Heart left ventricle (tissue), 16 donors: ENCODE data around the gene OXLD1. TPM values are rescaled to one million over a fixed set of nuclear protein-coding genes. Genes with fewer than 3 reads are reported as not detected.

ENCODE experiments used
- ATAC-seq, 4 donors: fragments of 200-7000 bp; cut with Tn5 transposase; one replicate each; pipeline ENCODE4 v1.9.1; 2020 to 2022; ENCODE audit warnings: moderate library complexity in 4 of 4, mild to moderate bottlenecking in 3 of 4, moderate number of reproducible peaks in 1 of 4
- DNase-seq, 5 donors: peaks; one replicate each; pipeline ENCODE4 v3.0.0-alpha.2; 2020
- H3K27ac ChIP-seq, 12 donors: fragments of 200-600 bp; sonication (generic) in 4 of 12; one replicate each; pipeline versions ENCODE4 v1.5.0 to v1.8.0; 2016 to 2022; ENCODE audit warnings: mild to moderate bottlenecking in 2 of 12
- H3K27me3 ChIP-seq, 9 donors: fragments of 200-600 bp; sonication (generic) in 2 of 9; one replicate each; pipeline versions ENCODE4 v1.5.1 to v1.8.0; 2016 to 2022; ENCODE audit warnings: mild to moderate bottlenecking in 3 of 9
- H3K36me3 ChIP-seq, 9 donors: fragments of 200-600 bp; sonication (generic) in 2 of 9; one replicate each; pipeline versions ENCODE4 v1.5.0 to v1.8.0; 2018 to 2022; ENCODE audit warnings: mild to moderate bottlenecking in 2 of 9
- H3K4me1 ChIP-seq, 12 donors: fragments of 200-600 bp; sonication (generic) in 4 of 12; one replicate each; pipeline versions ENCODE4 v1.5.0 to v1.8.0; 2016 to 2022; ENCODE audit warnings: mild to moderate bottlenecking in 3 of 12
- H3K4me3 ChIP-seq, 12 donors: fragments of 200-600 bp; sonication (generic) in 4 of 12; one replicate each; pipeline versions ENCODE4 v1.5.0 to v1.8.0; 2017 to 2022; ENCODE audit warnings: mild to moderate bottlenecking in 9 of 12, moderate library complexity in 4 of 12
- H3K9me3 ChIP-seq, 12 donors: fragments of 200-600 bp; sonication (generic) in 4 of 12; one replicate each; pipeline versions ENCODE4 v1.5.0 to v1.8.0; 2016 to 2022; ENCODE audit warnings: mild to moderate bottlenecking in 1 of 12
- POLR2A ChIP-seq, 2 donors: fragments of 450-650 bp; IDR thresholded peaks; one replicate each; pipeline ENCODE4 v1.6.1; 2017; ENCODE audit warnings: antibody characterized with exemption in 2 of 2, mild to moderate bottlenecking in 2 of 2, moderate library complexity in 2 of 2
- WGBS, 4 donors: extraction: QIAGEN DNeasy Blood & Tissue Kit in 2 of 4; methylation state at CpG; one replicate each; pipeline versions ENCODE4 v1.1.5 to v1.1.7; 2013 to 2018; 5-methylcytosine and 5-hydroxymethylcytosine counted together
- intact Hi-C, 10 donors: fragments of 100-400 bp; cut with DNase I; formaldehyde crosslinking; loops; one replicate each; pipeline versions ENCODE4 v1.11.1 to v1.14.2; 2022
- polyA plus RNA-seq, 2 donors: library from polyadenylated mRNA; stranded (reverse); fragments of 200-250 nt; gene quantifications; one replicate each; pipeline ENCODE4 v1.2.3, GENCODE V29; 2013
- total RNA-seq, 9 donors: library from RNA; depleted of rRNA in 2 of 9; stranded (reverse); fragments of >200 nt in 2 of 9; fragmentation: NEBNext Ultra II Directional in 3 of 9; extraction: Animal tissue kit (Norgen Biotek cat#: 25700) in 3 of 9; gene quantifications; one replicate each; pipeline versions ENCODE4 v1.1.0 to v1.2.4, GENCODE V29; 2016 to 2023
- TF ChIP-seq, protein P1 (sequence below), 12 donors: fragments of 200-600 bp; sonication (generic) in 4 of 12; IDR thresholded peaks; one replicate each; pipeline versions ENCODE4 v1.5.0 to v1.8.0; 2018 to 2022; ENCODE audit warnings: antibody characterized with exemption in 12 of 12, mild to moderate bottlenecking in 5 of 12
- donor health status: ischemic (EF 13 %, LVEDD 7.1; RV severe dilation, severe dysfunction).
- donor health status: healthy with polysubstance abuse.
- donor health status: DM: no; HTN: yes; CAD: no.
- donor health status: DM: no; HTN: no; CAD: no.
- donor health status: ischemic (EF 25% LVEDD 6.9; RV normal size, moderate dysfunction).
- donor health status: ischemic (EF 25% LVEDD 5.7; RV mildly dilated, moderate dysfunction).
- donor health status: healthy.
- donor health status: DM: yes; HTN: yes; CAD: no.
- donor health status: ischemic (EF 35%, LVEDD 5.7; RV mildly dilated, moderate dysfunction).
- donor health status: nonischemic (EF 11% LVEDD 7.7; RV severe dilation, severe dysfunction).
- donor health status: DM: yes; HTN: yes; CAD: no.
- donor health status: PGD.
- donor health status: ischemic (EF 29% LVEDD 5.4; RV normal size, mild dysfunction).
- donor health status: nonischemic (EF 23%, LVEDD 6.1; RV moderate dilation, normal function).

OXLD1 gene
- total and polyA plus RNA-seq, 11 donors, result 16.9 to 42.9 (median 22.1) TPM

DNA sequence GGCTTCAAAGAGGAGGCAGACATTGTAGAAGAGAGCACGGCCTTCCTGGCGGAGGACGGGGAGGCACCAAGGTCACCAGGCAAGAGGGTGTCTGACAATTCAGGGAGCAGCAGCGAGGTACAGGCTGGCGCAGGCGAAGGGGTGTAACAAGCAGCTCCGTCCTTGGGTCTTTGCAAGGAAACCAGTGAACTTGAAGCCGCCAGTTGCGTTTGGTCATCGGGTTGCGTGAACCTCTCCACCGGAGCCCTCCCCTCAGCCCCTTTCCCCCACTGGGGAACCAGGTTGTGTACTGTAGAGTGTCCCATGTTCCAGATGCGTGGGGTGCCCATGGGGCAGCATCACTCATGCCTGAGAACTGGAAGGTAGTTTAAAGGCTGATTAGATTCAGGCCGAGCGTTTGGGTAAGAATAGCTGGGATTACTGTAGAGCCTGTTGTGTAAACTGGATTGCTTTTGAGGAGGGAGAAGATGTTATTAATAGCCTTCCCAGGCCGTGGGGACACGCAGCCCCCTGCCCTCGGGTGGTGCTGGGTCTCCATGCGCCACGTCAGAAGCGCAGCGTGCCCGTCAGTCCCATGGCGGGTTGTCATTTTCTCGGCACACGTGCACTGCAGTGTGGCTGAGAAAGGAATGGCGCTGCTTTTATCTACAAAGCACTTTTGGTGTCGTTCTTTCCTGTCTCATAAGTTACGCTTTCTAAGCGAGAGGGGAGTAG lies 39.3 kb upstream of the OXLD1 start:
- no peaks in the 10 kb centered on the region for H3K27me3 ChIP-seq
- H3K4me3 ChIP-seq, result no peak overlapping the region
- H3K36me3 ChIP-seq, result peaks cover 0 to 57% (median 47%) of the 10 kb centered on the region in 9 donors
- WGBS, 4 donors, result 89 to 93% (median 91%) methylated on average over 29 to 30 of the region's 30 CpGs
- DNase-seq (no peak), ATAC-seq (no peak)
- no peak for TF ChIP-seq POLR2A (IDR thresholded peaks at IDR 0.05)
- TF ChIP-seq, protein P1, sequence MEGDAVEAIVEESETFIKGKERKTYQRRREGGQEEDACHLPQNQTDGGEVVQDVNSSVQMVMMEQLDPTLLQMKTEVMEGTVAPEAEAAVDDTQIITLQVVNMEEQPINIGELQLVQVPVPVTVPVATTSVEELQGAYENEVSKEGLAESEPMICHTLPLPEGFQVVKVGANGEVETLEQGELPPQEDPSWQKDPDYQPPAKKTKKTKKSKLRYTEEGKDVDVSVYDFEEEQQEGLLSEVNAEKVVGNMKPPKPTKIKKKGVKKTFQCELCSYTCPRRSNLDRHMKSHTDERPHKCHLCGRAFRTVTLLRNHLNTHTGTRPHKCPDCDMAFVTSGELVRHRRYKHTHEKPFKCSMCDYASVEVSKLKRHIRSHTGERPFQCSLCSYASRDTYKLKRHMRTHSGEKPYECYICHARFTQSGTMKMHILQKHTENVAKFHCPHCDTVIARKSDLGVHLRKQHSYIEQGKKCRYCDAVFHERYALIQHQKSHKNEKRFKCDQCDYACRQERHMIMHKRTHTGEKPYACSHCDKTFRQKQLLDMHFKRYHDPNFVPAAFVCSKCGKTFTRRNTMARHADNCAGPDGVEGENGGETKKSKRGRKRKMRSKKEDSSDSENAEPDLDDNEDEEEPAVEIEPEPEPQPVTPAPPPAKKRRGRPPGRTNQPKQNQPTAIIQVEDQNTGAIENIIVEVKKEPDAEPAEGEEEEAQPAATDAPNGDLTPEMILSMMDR (IDR thresholded peaks at IDR 0.05), result no peak
- intact Hi-C loops, result no loop called here
- H3K9me3 ChIP-seq, result no peaks in the 10 kb centered on the region
- H3K27ac ChIP-seq, result no peak overlapping the region
- H3K4me1 ChIP-seq, result peaks cover 0 to 40% (median 32%) of the 10 kb centered on the region in 12 donors

DNA sequence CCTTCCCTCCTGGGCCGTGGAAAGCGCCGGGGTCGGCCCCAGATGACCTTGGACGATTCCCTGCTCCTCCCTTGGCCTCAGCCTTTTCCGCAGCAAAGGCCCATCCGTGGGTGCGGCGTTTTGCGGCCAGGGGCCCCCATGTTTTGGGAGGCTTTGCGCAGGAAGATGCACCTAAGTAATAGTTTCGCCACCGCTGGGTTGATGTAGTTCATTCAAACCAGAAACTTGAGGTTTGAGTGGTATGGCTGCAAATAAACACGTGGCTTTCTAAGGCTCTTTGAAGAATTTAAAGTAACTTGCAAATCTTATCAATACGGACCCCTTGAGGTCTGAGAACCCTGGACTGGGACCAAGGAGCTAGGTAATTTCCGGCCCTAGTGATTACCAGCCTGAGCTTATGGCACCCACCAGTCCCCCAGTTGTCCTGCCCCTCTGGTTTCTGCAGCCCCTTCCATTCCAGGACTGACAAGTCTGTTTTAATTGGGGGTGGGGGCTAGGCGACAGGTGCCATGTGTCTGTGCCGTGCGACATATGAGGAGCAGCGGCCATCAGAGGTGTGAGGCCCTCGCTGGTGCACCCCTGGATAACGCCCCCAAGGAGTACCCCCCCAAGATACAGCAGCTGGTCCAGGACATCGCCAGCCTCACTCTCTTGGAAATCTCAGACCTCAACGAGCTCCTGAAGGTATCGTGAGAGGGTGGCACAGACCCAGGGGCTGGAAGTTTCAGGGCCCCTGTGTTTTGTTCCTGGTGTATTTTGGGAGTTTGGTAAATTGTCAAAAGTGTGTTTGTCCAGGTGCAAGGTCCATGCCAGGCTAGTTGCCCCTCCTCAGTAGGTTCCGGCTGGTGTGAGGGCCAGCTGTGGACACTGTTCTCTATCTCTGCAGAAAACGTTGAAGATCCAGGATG lies 37.6 kb upstream of the OXLD1 start:
- H3K36me3 ChIP-seq, result peaks cover 0 to 74% (median 59%) of the 10 kb centered on the region in 9 donors

DNA sequence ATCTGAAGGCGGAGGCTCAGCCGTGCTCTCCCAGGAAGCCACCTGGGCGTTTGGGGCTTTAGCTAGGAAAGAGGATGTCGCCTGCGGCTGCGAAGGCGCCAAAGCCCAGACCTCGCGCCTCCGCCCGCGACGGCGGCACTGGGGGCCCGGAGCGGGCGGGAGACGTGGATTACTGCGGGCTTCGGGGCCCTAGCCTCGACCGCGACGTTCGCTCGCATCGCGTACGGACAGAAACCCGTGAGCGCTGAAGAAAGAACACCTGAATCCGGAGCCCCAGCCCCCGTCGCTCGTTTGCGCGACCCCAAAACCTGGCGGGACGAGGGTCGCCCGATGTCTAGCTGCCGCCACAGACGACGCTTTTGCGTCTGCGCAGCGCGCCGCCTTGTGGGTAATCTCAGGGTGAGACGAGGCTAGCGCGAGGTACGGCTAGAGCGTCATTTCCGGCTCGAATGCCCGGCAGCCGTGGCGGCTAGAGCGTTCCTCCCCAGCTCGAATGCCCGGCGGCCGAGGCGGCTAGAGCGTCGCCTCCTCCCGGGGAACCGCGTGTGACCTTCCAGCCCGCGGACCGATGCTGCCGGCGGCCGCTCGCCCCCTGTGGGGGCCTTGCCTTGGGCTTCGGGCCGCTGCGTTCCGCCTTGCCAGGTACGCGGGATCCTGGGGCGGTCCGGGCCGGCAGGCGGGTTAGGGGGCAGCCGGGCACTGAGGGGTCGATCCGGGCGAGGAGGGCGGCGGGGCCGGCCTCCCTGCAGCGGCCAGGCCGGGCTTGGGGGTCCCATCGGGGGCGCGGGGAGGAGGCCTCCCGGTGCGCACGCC lies 36.7 kb upstream of the OXLD1 start, which contains the start of gene MRPL12:
Gene MRPL12, plus strand, starts transcription at position 434 of the 813 bp plus-strand sequence. Its CDS starts 135 bp downstream, at position 569.
- peak; percentile 87 to 95 (median 93) for ATAC-seq
- Histone ChIP-seq H3K27me3 (no peaks in the 10 kb centered on the region), H3K27ac (peak within 1 kb of the TSS; percentile 41 to 97 (median 92)), H3K36me3 (peaks cover 0 to 78% (median 68%) of the 10 kb centered on the region in 9 donors), H3K9me3 (no peaks in the 10 kb centered on the region), H3K4me3 (peak within 1 kb of the TSS; percentile 66 to 99 (median 88)), H3K4me1 (peaks cover 0 to 36% (median 28%) of the 10 kb centered on the region in 12 donors)
- TF ChIP-seq, protein P1 (IDR thresholded peaks at IDR 0.05), result peak in 9 of 12 donors; percentile 13 to 49 (median 32)
- TF ChIP-seq POLR2A (IDR thresholded peaks at IDR 0.05), result peak in 1 of 2 donors; percentile 89
- intact Hi-C loops, result no loop called here
- DNase-seq, result peak; percentile 94 to 96 (median 95)
- WGBS, 4 donors, result 0% methylated on average over 47 to 102 of the region's 102 CpGs

More for the DNA sequence above, 37.6 kb upstream of the OXLD1 start:
- ATAC-seq (peak in 1 of 4 donors; percentile 23), DNase-seq (no peak)
- TF ChIP-seq, protein P1 (IDR thresholded peaks at IDR 0.05), result no peak
- no peak for TF ChIP-seq POLR2A (IDR thresholded peaks at IDR 0.05)
- WGBS, 4 donors, result 21 to 26% (median 23%) methylated on average over 20 to 27 of the region's 27 CpGs
- intact Hi-C loops, result no loop called here
- Histone ChIP-seq H3K27me3 (no peaks in the 10 kb centered on the region), H3K9me3 (no peaks in the 10 kb centered on the region), H3K4me1 (peaks cover 0 to 36% (median 28%) of the 10 kb centered on the region in 12 donors), H3K27ac (peak overlapping the region; percentile 41 to 97 (median 92)), H3K4me3 (peak overlapping the region; percentile 66 to 99 (median 88))
